Measurements from ENCODE around the gene NR1I3.
"Not testable (repeated sequence)": the region's sequence is repeated elsewhere in the genome, so short reads cannot be mapped to it uniquely, and the experiment has no call there.

Gene NR1I3

GRCh38 chr1:161251579-161251978, 13.6 kb upstream of the NR1I3 start:
- H3K4me2 ChIP-seq (ENCODE audit: insufficient read depth, low read length, poor library complexity, severe bottlenecking): no peak overlapping the region
- H3K23ac ChIP-seq (ENCODE audit: low read depth, low read length, poor library complexity): no peak overlapping the region
- H3K18ac ChIP-seq (ENCODE audit: low read length): no peak overlapping the region
- WGBS, 2 donors (ENCODE audit: extremely low coverage in 2 of 2, insufficient read length in 2 of 2, insufficient replicate concordance in 1 of 2): no CpG with 5 or more reads among the region's 8 CpGs
- H2BK12ac ChIP-seq (ENCODE audit: low read length): no peak overlapping the region
- no peak overlapping the region for H2AFZ ChIP-seq (ENCODE audit: low read length)
- H3K14ac ChIP-seq (ENCODE audit: low read length): no peak overlapping the region
- no peak overlapping the region for H3K9ac ChIP-seq (ENCODE audit: low read depth, low read length, poor library complexity)
- H4K91ac ChIP-seq (ENCODE audit: low read depth, low read length, poor library complexity): no peak overlapping the region
- H4K8ac ChIP-seq (ENCODE audit: low read depth, low read length): no peak overlapping the region
- no peaks in the 10 kb centered on the region for H3K36me3 ChIP-seq (replicated peaks in 1 of 2; ENCODE audit: control insufficient read depth in 2 of 2, insufficient read depth in 2 of 2, low read length in 2 of 2)
- DNase-seq (ENCODE audit: low spot score): no peak
- H3K27ac ChIP-seq (replicated peaks; ENCODE audit: low read length): no peak overlapping the region
- H3K4ac ChIP-seq (ENCODE audit: low read length): no peak overlapping the region
- H3K9me3 ChIP-seq (replicated peaks in 1 of 2; ENCODE audit: control insufficient read depth in 2 of 2, insufficient read depth in 1 of 2, low read depth in 1 of 2, low read length in 2 of 2): peaks cover 0 to 2% of the 10 kb centered on the region in 2 donors
- H2BK5ac ChIP-seq (ENCODE audit: low read length): no peak overlapping the region
- no peak overlapping the region for H2BK120ac ChIP-seq (ENCODE audit: low read depth, low read length)
- no peaks in the 10 kb centered on the region for H3K79me1 ChIP-seq (ENCODE audit: low read depth, low read length)
- no peak overlapping the region for H2BK15ac ChIP-seq (ENCODE audit: low read length)
- H3K4me1 ChIP-seq (ENCODE audit: control insufficient read depth in 2 of 2, insufficient read depth in 1 of 2, low read depth in 1 of 2, low read length in 2 of 2): no peaks in the 10 kb centered on the region
- no peak overlapping the region for H3K4me3 ChIP-seq (ENCODE audit: low read length in 2 of 2)
- H2AK5ac ChIP-seq (ENCODE audit: low read depth, low read length): no peak overlapping the region
- peaks cover 0 to 8% (median 0%) of the 10 kb centered on the region in 3 experiments for H3K27me3 ChIP-seq (ENCODE audit: control insufficient read depth in 3 of 3, insufficient read depth in 3 of 3, low read depth in 1 of 3, low read length in 3 of 3)

GRCh38 chr1:161250829-161251228, 12.8 kb upstream of the NR1I3 start:
- DNase-seq (ENCODE audit: low spot score): no peak
- Histone ChIP-seq H3K9me3 (replicated peaks in 1 of 2; ENCODE audit: control insufficient read depth in 2 of 2, insufficient read depth in 1 of 2, low read depth in 1 of 2, low read length in 2 of 2) (no peaks in the 10 kb centered on the region), H2BK15ac (ENCODE audit: low read length) (no peak overlapping the region), H2BK120ac (ENCODE audit: low read depth, low read length) (no peak overlapping the region), H3K79me1 (ENCODE audit: low read depth, low read length) (no peaks in the 10 kb centered on the region), H3K4ac (ENCODE audit: low read length) (no peak overlapping the region), H3K36me3 (replicated peaks in 1 of 2; ENCODE audit: control insufficient read depth in 2 of 2, insufficient read depth in 2 of 2, low read length in 2 of 2) (no peaks in the 10 kb centered on the region), H3K27ac (replicated peaks; ENCODE audit: low read length) (no peak overlapping the region), H3K4me1 (ENCODE audit: control insufficient read depth in 2 of 2, insufficient read depth in 1 of 2, low read depth in 1 of 2, low read length in 2 of 2) (no peaks in the 10 kb centered on the region), H2BK5ac (ENCODE audit: low read length) (no peak overlapping the region), H4K8ac (ENCODE audit: low read depth, low read length) (no peak overlapping the region), H2BK12ac (ENCODE audit: low read length) (no peak overlapping the region), H3K23ac (ENCODE audit: low read depth, low read length, poor library complexity) (no peak overlapping the region), H3K4me2 (ENCODE audit: insufficient read depth, low read length, poor library complexity, severe bottlenecking) (no peak overlapping the region), H4K91ac (ENCODE audit: low read depth, low read length, poor library complexity) (no peak overlapping the region), H3K27me3 (ENCODE audit: control insufficient read depth in 3 of 3, insufficient read depth in 3 of 3, low read depth in 1 of 3, low read length in 3 of 3) (peaks cover 0 to 8% (median 0%) of the 10 kb centered on the region in 3 experiments), H2AK5ac (ENCODE audit: low read depth, low read length) (no peak overlapping the region), H3K14ac (ENCODE audit: low read length) (no peak overlapping the region), H3K4me3 (ENCODE audit: low read length in 2 of 2) (no peak overlapping the region), H3K9ac (ENCODE audit: low read depth, low read length, poor library complexity) (no peak overlapping the region), H2AFZ (ENCODE audit: low read length) (peak overlapping the region; percentile 49), H3K18ac (ENCODE audit: low read length) (no peak overlapping the region)
- no CpG with 5 or more reads among the region's 7 CpGs for WGBS, 2 donors (ENCODE audit: extremely low coverage in 2 of 2, insufficient read length in 2 of 2, insufficient replicate concordance in 1 of 2)

GRCh38 chr1:161250100-161250499, 12.1 kb upstream of the NR1I3 start:
- H3K4me1 ChIP-seq (ENCODE audit: control insufficient read depth in 2 of 2, insufficient read depth in 1 of 2, low read depth in 1 of 2, low read length in 2 of 2): not testable (repeated sequence)

GRCh38 chr1:161244888-161245287, 6.9 kb upstream of the NR1I3 start:
- Histone ChIP-seq H2BK120ac (ENCODE audit: low read depth, low read length) (no peak overlapping the region), H4K91ac (ENCODE audit: low read depth, low read length, poor library complexity) (no peak overlapping the region), H2BK15ac (ENCODE audit: low read length) (no peak overlapping the region), H4K8ac (ENCODE audit: low read depth, low read length) (no peak overlapping the region), H3K23ac (ENCODE audit: low read depth, low read length, poor library complexity) (no peak overlapping the region), H3K4ac (ENCODE audit: low read length) (no peak overlapping the region), H3K4me2 (ENCODE audit: insufficient read depth, low read length, poor library complexity, severe bottlenecking) (no peak overlapping the region), H2BK12ac (ENCODE audit: low read length) (no peak overlapping the region), H2AFZ (ENCODE audit: low read length) (no peak overlapping the region), H2BK5ac (ENCODE audit: low read length) (no peak overlapping the region), H3K14ac (ENCODE audit: low read length) (no peak overlapping the region), H3K36me3 (replicated peaks in 1 of 2; ENCODE audit: control insufficient read depth in 2 of 2, insufficient read depth in 2 of 2, low read length in 2 of 2) (no peaks in the 10 kb centered on the region), H3K27me3 (ENCODE audit: control insufficient read depth in 3 of 3, insufficient read depth in 3 of 3, low read depth in 1 of 3, low read length in 3 of 3) (peaks cover 0 to 5% (median 0%) of the 10 kb centered on the region in 3 experiments), H2AK5ac (ENCODE audit: low read depth, low read length) (no peak overlapping the region), H3K9me3 (replicated peaks in 1 of 2; ENCODE audit: control insufficient read depth in 2 of 2, insufficient read depth in 1 of 2, low read depth in 1 of 2, low read length in 2 of 2) (no peaks in the 10 kb centered on the region), H3K9ac (ENCODE audit: low read depth, low read length, poor library complexity) (no peak overlapping the region), H3K27ac (replicated peaks; ENCODE audit: low read length) (no peak overlapping the region), H3K4me3 (ENCODE audit: low read length in 2 of 2) (no peak overlapping the region), H3K4me1 (ENCODE audit: control insufficient read depth in 2 of 2, insufficient read depth in 1 of 2, low read depth in 1 of 2, low read length in 2 of 2) (peaks cover 7 to 9% of the 10 kb centered on the region in 2 donors), H3K18ac (ENCODE audit: low read length) (no peak overlapping the region), H3K79me1 (ENCODE audit: low read depth, low read length) (no peaks in the 10 kb centered on the region)
- no CpG with 5 or more reads among the region's 4 CpGs for WGBS, 2 donors (ENCODE audit: extremely low coverage in 2 of 2, insufficient read length in 2 of 2, insufficient replicate concordance in 1 of 2)
- no peak for DNase-seq (ENCODE audit: low spot score)

More at GRCh38 chr1:161250100-161250499, 12.1 kb upstream of the NR1I3 start:
- not testable (repeated sequence) for H3K27me3 ChIP-seq (ENCODE audit: control insufficient read depth in 3 of 3, insufficient read depth in 3 of 3, low read depth in 1 of 3, low read length in 3 of 3); H3K18ac ChIP-seq (ENCODE audit: low read length); H2BK15ac ChIP-seq (ENCODE audit: low read length); H3K23ac ChIP-seq (ENCODE audit: low read depth, low read length, poor library complexity); H3K14ac ChIP-seq (ENCODE audit: low read length); H3K4me3 ChIP-seq (ENCODE audit: low read length in 2 of 2); H2AFZ ChIP-seq (ENCODE audit: low read length); H3K4ac ChIP-seq (ENCODE audit: low read length); H4K91ac ChIP-seq (ENCODE audit: low read depth, low read length, poor library complexity); H3K36me3 ChIP-seq (replicated peaks in 1 of 2; ENCODE audit: control insufficient read depth in 2 of 2, insufficient read depth in 2 of 2, low read length in 2 of 2); H2BK12ac ChIP-seq (ENCODE audit: low read length); H2BK5ac ChIP-seq (ENCODE audit: low read length); H3K79me1 ChIP-seq (ENCODE audit: low read depth, low read length); DNase-seq (ENCODE audit: low spot score); H3K9me3 ChIP-seq (replicated peaks in 1 of 2; ENCODE audit: control insufficient read depth in 2 of 2, insufficient read depth in 1 of 2, low read depth in 1 of 2, low read length in 2 of 2); H3K27ac ChIP-seq (replicated peaks; ENCODE audit: low read length); H2AK5ac ChIP-seq (ENCODE audit: low read depth, low read length); H3K4me2 ChIP-seq (ENCODE audit: insufficient read depth, low read length, poor library complexity, severe bottlenecking); H2BK120ac ChIP-seq (ENCODE audit: low read depth, low read length); H3K9ac ChIP-seq (ENCODE audit: low read depth, low read length, poor library complexity); H4K8ac ChIP-seq (ENCODE audit: low read depth, low read length)
- WGBS, 2 donors (ENCODE audit: extremely low coverage in 2 of 2, insufficient read length in 2 of 2, insufficient replicate concordance in 1 of 2): no CpG with 5 or more reads among the region's 5 CpGs
